GM12878 (cell line): ENCODE data around the gene NXPH2. TPM values are rescaled to one million over a fixed set of nuclear protein-coding genes. Genes with fewer than 3 reads are reported as not detected.

Experiments
- ATAC-seq: fragments of 200-7000 bp; cut with Tn5 transposase; 3 replicates; pipeline ENCODE4 v1.9.1; 2020; ENCODE audit warnings: mild to moderate bottlenecking, moderate library complexity
- BruUV-seq: library from RNA; stranded (reverse); fragments of 400-500 nt; replicated peaks from 2 replicates; lab custom pipeline; 2021; lab: Mats Ljungman, UMichigan
- CTCF ChIA-PET: fragments of 300-600 bp; sonication (Branson Sonifier 250); formaldehyde crosslinking; extraction: SDS; loops from one replicate; lab custom pipeline; 2021; ENCODE audit warnings: inconsistent platforms; lab: Yijun Ruan, JAX
- POLR2A ChIA-PET: fragments of 350-600 bp; formaldehyde crosslinking; extraction: SDS; loops from one replicate; lab custom pipeline; 2021; ENCODE audit warnings: inconsistent platforms; lab: Charles Lee
- RAD21 ChIA-PET: fragments of 300-600 bp; sonication (Branson Sonifier 250); formaldehyde crosslinking; loops from one replicate; lab custom pipeline; 2023; ENCODE audit warnings: antibody characterized with exemption; ENCODE audit not compliant: unreplicated experiment; lab: Charles Lee
- SMC1A ChIA-PET: fragments of 300-600 bp; sonication (Branson Sonifier 250); formaldehyde crosslinking; loops from one replicate; lab custom pipeline; 2023; ENCODE audit not compliant: unreplicated experiment, uncharacterized antibody; lab: Charles Lee
- DNase-seq: peaks from one replicate; pipeline ENCODE4 v3.0.0-alpha.2; 2011; ENCODE audit warnings: low read depth, low spot score
- FAIRE-seq: peaks from 3 replicates; lab custom pipeline; 2011; peaks lifted over from hg19 to GRCh38; lab: Jason Lieb, UNC
- H2AFZ ChIP-seq: 2 replicates; pipeline ENCODE4 v1.6.0; 2011; ENCODE audit warnings: low read depth, low read length, control low read depth; ENCODE audit not compliant: control insufficient read depth
- H3K27ac ChIP-seq: 2 replicates; pipeline ENCODE4 v1.5.1; 2011; ENCODE audit warnings: control low read depth; ENCODE audit not compliant: control insufficient read depth, insufficient read depth
- H3K27me3 ChIP-seq, 2 experiments: replicated peaks in 1 of 2; 2 replicates each; pipeline versions ENCODE4 v1.6.0 to v1.6.1; 2011; ENCODE audit warnings: low read length in 1 of 2; ENCODE audit not compliant: control insufficient read depth in 2 of 2, insufficient read depth in 2 of 2
- H3K36me3 ChIP-seq, 2 experiments: 2 replicates each; pipeline ENCODE4 v1.5.1; 2011; ENCODE audit warnings: low read length in 1 of 2; ENCODE audit not compliant: control insufficient read depth in 2 of 2, insufficient read depth in 2 of 2
- H3K4me1 ChIP-seq: 2 replicates; pipeline ENCODE4 v1.6.1; 2011; ENCODE audit warnings: mild to moderate bottlenecking, low read length, moderate library complexity, mixed read lengths; ENCODE audit not compliant: control insufficient read depth, insufficient read depth
- H3K4me2 ChIP-seq: 2 replicates; pipeline ENCODE4 v1.6.0; 2011; ENCODE audit warnings: control low read depth; ENCODE audit not compliant: control insufficient read depth, insufficient read depth
- H3K4me3 ChIP-seq: fragments of 200-600 bp; sonication (generic); 2 replicates; pipeline ENCODE4 v1.5.1; 2016
- H3K79me2 ChIP-seq: 2 replicates; pipeline ENCODE4 v1.6.0; 2011; ENCODE audit warnings: low read length; ENCODE audit not compliant: control insufficient read depth, insufficient read depth
- H3K9ac ChIP-seq: 2 replicates; pipeline ENCODE4 v1.8.0; 2011; ENCODE audit warnings: low read length, control low read depth, mixed read lengths; ENCODE audit not compliant: control insufficient read depth, insufficient read depth
- H3K9me3 ChIP-seq: replicated peaks from 3 replicates; pipeline ENCODE4 v1.5.1; 2011; ENCODE audit warnings: mild to moderate bottlenecking, low read length; ENCODE audit not compliant: control insufficient read depth, insufficient read depth
- H4K20me1 ChIP-seq: 2 replicates; pipeline ENCODE4 v1.6.0; 2011; ENCODE audit not compliant: control insufficient read depth, insufficient read depth
- CUX1 ChIP-seq: IDR thresholded peaks from 2 replicates; pipeline ENCODE4 v1.6.1; 2012; ENCODE audit warnings: improper control_type of control experiment, low read depth, low read length; ENCODE audit not compliant: insufficient replicate concordance
- E2F8 ChIP-seq: fragments of 450-650 bp; IDR thresholded peaks from 2 replicates; pipeline ENCODE4 v1.6.1; 2018; ENCODE audit warnings: mild to moderate bottlenecking, low read depth, moderate library complexity; ENCODE audit not compliant: partially characterized antibody
- GATAD2B ChIP-seq: fragments of 450-650 bp; conservative IDR thresholded peaks from 2 replicates; pipeline ENCODE4 v1.6.1; 2017; ENCODE audit warnings: low read depth, mild to moderate bottlenecking, moderate library complexity
- MEF2A ChIP-seq: IDR thresholded peaks from 2 replicates; pipeline ENCODE4 v1.6.1; 2011; ENCODE audit warnings: low read depth, mild to moderate bottlenecking, low read length, moderate library complexity; ENCODE audit not compliant: insufficient read depth
- RB1 ChIP-seq: fragments of 450-650 bp; formaldehyde crosslinking; IDR thresholded peaks from 2 replicates; pipeline ENCODE4 v1.6.1; 2017; ENCODE audit warnings: mild to moderate bottlenecking, borderline replicate concordance
- SMC3 ChIP-seq: IDR thresholded peaks from 2 replicates; pipeline ENCODE4 v1.6.1; 2011; ENCODE audit warnings: low read length, improper control_type of control experiment, borderline replicate concordance
- USF1 ChIP-seq: IDR thresholded peaks from 2 replicates; pipeline ENCODE4 v1.6.1; 2011; ENCODE audit warnings: borderline replicate concordance, low read depth, mild to moderate bottlenecking, moderate library complexity, mixed read lengths, low read length; ENCODE audit not compliant: insufficient read depth; ENCODE audit errors: extremely low read length
- ZBTB40 ChIP-seq: fragments of 450-650 bp; IDR thresholded peaks from 2 replicates; pipeline ENCODE4 v1.6.1; 2016; ENCODE audit warnings: mild to moderate bottlenecking, moderate library complexity, borderline replicate concordance
- WGBS: methylation state at CpG from one replicate; pipeline ENCODE4 v1.1.6; 2016; ENCODE audit warnings: low lambda C conversion rate; ENCODE audit not compliant: insufficient replicate concordance, insufficient coverage; ENCODE audit errors: missing lambda C conversion rate; 5-methylcytosine and 5-hydroxymethylcytosine counted together
- in situ Hi-C: fragments of 300-500 bp; cut with MboI; formaldehyde crosslinking; loops from 9 replicates; pipeline ENCODE4 v1.14.3; 2018; ENCODE audit warnings: mixed read lengths
- intact Hi-C: fragments of 100-400 bp; cut with micrococcal nuclease; formaldehyde crosslinking; loops from one replicate; pipeline ENCODE4 v1.14.2; 2022; ENCODE audit not compliant: unreplicated experiment
- polyA plus RNA-seq, 11 experiments: library from polyadenylated mRNA; depleted of rRNA in 4 of 11; unstranded in 6 of 11; stranded (reverse) in 5 of 11; fragments of >200 nt; fragmentation: Nextera tagmentation in 4 of 11; fragmentation: Illumina TruSeq in 1 of 11; extraction: Ambion mirVana in 4 of 11; extraction: Trizol in 1 of 11; gene quantifications; 1 replicate in 1 of 11; 2 replicates in 10 of 11; pipeline versions ENCODE4 v1.2.1 to v1.2.3, GENCODE V29; 2011 to 2016; ENCODE audit warnings: inconsistent platforms in 2 of 11, missing spikeins in 2 of 11, low read depth in 1 of 11
- total RNA-seq, 4 experiments: library from RNA; depleted of rRNA in 3 of 4; stranded (reverse); fragments of >200 nt in 3 of 4; fragmentation: Illumina TruSeq in 1 of 4; extraction: Trizol in 1 of 4; gene quantifications; 2 replicates each; pipeline versions ENCODE4 v1.2.1 to v1.2.3, GENCODE V29; 2013 to 2021

The NXPH2 gene
- total and polyA plus RNA-seq, 10 of the 15 experiments (the other 5 are each of a cell fraction or from before 2014, with no cell fraction given), result not detected

GRCh38 chr2:138633049-138633448 is 147.1 kb downstream of the NXPH2 start:
- ChIA-PET SMC1A (no interaction called here), POLR2A (no interaction called here), CTCF (interaction anchor here (1.8 kb wide), 1 partner anchor 10 kb away, joined by 5 read pairs; no protein-coding TSS in a partner anchor), RAD21 (no interaction called here)
- Histone ChIP-seq H3K9ac (no peak overlapping the region), H3K27me3 (no peaks in the 10 kb centered on the region), H3K4me2 (no peak overlapping the region), H3K4me3 (no peak overlapping the region), H3K27ac (no peak overlapping the region), H3K36me3 (no peaks in the 10 kb centered on the region), H3K9me3 (no peaks in the 10 kb centered on the region), H3K4me1 (no peaks in the 10 kb centered on the region), H2AFZ (no peak overlapping the region), H4K20me1 (no peaks in the 10 kb centered on the region), H3K79me2 (no peaks in the 10 kb centered on the region)
- DNase-seq (no peak), FAIRE-seq (no peak), ATAC-seq (no peak)
- BruUV-seq, result no TSS peak
- intact Hi-C loops, result no loop called here
- WGBS, result 19% methylated on average over 1 of the region's 1 CpG
- in situ Hi-C loops, result no loop called here
- TF ChIP-seq RB1 (no peak), ZBTB40 (no peak), CUX1 (no peak), GATAD2B (no peak), E2F8 (no peak), SMC3 (no peak), MEF2A (no peak), USF1 (no peak)
